Hepatocyte (in vitro differentiated cells): ENCODE measurements around the gene CD4.

ENCODE experiments used
- CTCF ChIP-seq: fragments of 200-600 bp; sonication (generic); IDR thresholded peaks from 2 replicates; pipeline ENCODE4 v1.5.1; 2016; ENCODE audit warnings: antibody characterized with exemption, mild to moderate bottlenecking; ENCODE audit not compliant: poor library complexity
- EZH2 ChIP-seq: fragments of 200-600 bp; sonication (generic); IDR thresholded peaks from 2 replicates; pipeline ENCODE4 v1.6.1; 2016; ENCODE audit warnings: antibody characterized with exemption, mild to moderate bottlenecking, borderline replicate concordance
- EZH2phosphoT487 ChIP-seq: fragments of 200-600 bp; sonication (generic); IDR thresholded peaks from one replicate; pipeline ENCODE4 v1.6.1; 2018; ENCODE audit warnings: antibody characterized with exemption, mild to moderate bottlenecking, low read depth, moderate library complexity; ENCODE audit not compliant: unreplicated experiment, severe bottlenecking

GRCh38 chr12:6764011-6764828 lies 25.1 kb upstream of the CD4 start:
- TF ChIP-seq CTCF = no peak
- no peak for TF ChIP-seq EZH2phosphoT487
- no peak for TF ChIP-seq EZH2
